HCT116 (cell line): Measurements from ENCODE around the gene CDC42EP4. TPM values are rescaled to one million over a fixed set of nuclear protein-coding genes. Genes with fewer than 3 reads are reported as not detected.

Source experiments
- ATAC-seq: fragments of 200-7000 bp; cut with Tn5 transposase; 2 replicates; pipeline ENCODE4 v1.9.1; 2020; ENCODE audit warnings: mild to moderate bottlenecking, moderate library complexity
- BruUV-seq: library from RNA; stranded (reverse); fragments of 400-500 nt; replicated peaks from 2 replicates; lab custom pipeline; 2021; lab: Mats Ljungman, UMichigan
- CTCF ChIA-PET: fragments of 300-600 bp; sonication (Branson Sonifier 250); formaldehyde crosslinking; loops from one replicate; lab custom pipeline; 2021; ENCODE audit warnings: antibody characterized with exemption; lab: Charles Lee
- POLR2A ChIA-PET: fragments of 300-600, 350-600 bp; sonication (Branson Sonifier 250); formaldehyde crosslinking; loops from one replicate; lab custom pipeline; 2021; ENCODE audit warnings: antibody characterized with exemption; lab: Charles Lee
- RAD21 ChIA-PET, 2 experiments: fragments of 300-600 bp; sonication (Branson Sonifier 250); formaldehyde crosslinking; loops; one replicate each; lab custom pipeline; 2023; ENCODE audit warnings: low total read pairs in 2 of 2; ENCODE audit not compliant: uncharacterized antibody in 2 of 2, unreplicated experiment in 2 of 2, low non-redundant PET in 1 of 2; lab: Charles Lee
- DNase-seq: peaks from one replicate; pipeline ENCODE4 v3.0.0-alpha.2; 2010; ENCODE audit warnings: low read depth, low spot score
- H2AFZ ChIP-seq: fragments of 200-600 bp; shearing (Covaris generic), sonication (generic); 2 replicates; pipeline ENCODE4 v1.6.1; 2017; ENCODE audit warnings: low read depth, mixed run types, mixed read lengths, antibody characterized with exemption, low read length; ENCODE audit not compliant: poor library complexity, severe bottlenecking
- H3K27ac ChIP-seq: 2 replicates; pipeline ENCODE4 v1.5.1; 2012; ENCODE audit warnings: low read depth, low read length
- H3K27me3 ChIP-seq: fragments of 200-600 bp; sonication (generic); 2 replicates; pipeline ENCODE4 v1.6.1; 2016; ENCODE audit warnings: mixed run types, low read length, mixed read lengths; ENCODE audit not compliant: insufficient read depth
- H3K36me3 ChIP-seq, 2 experiments: fragments of 200-500 bp in 1 of 2; fragments of 200-600 bp in 1 of 2; sonication (Bioruptor generic) in 1 of 2; sonication (generic) in 1 of 2; 2 replicates each; pipeline versions ENCODE4 v1.5.1 to v1.6.1; 2014 to 2016; ENCODE audit warnings: low read length in 2 of 2, inconsistent platforms in 1 of 2, mixed read lengths in 1 of 2, mixed run types in 1 of 2; ENCODE audit not compliant: insufficient read depth in 2 of 2, control insufficient read depth in 1 of 2
- H3K4me1 ChIP-seq, 2 experiments: fragments of 200-600 bp in 1 of 2; sonication (generic) in 1 of 2; 2 replicates each; pipeline versions ENCODE4 v1.5.1 to v1.6.1; 2012 to 2017; ENCODE audit warnings: low read length in 2 of 2, inconsistent platforms in 1 of 2, mild to moderate bottlenecking in 1 of 2, mixed read lengths in 1 of 2, mixed run types in 1 of 2, moderate library complexity in 1 of 2; ENCODE audit not compliant: insufficient read depth in 2 of 2, control insufficient read depth in 1 of 2
- H3K4me2 ChIP-seq: fragments of 200-600 bp; sonication (generic); 2 replicates; pipeline ENCODE4 v1.6.1; 2017; ENCODE audit warnings: mixed run types, low read length, mixed read lengths
- H3K4me3 ChIP-seq, 2 experiments: fragments of 200-600 bp in 1 of 2; sonication (generic) in 1 of 2; replicated peaks in 1 of 2; 2 replicates each; pipeline ENCODE4 v1.5.1; 2011 to 2016; ENCODE audit warnings: low read length in 2 of 2, control low read depth in 1 of 2, low read depth in 1 of 2, mild to moderate bottlenecking in 1 of 2, mixed read lengths in 1 of 2, mixed run types in 1 of 2
- H3K79me2 ChIP-seq: fragments of 200-600 bp; sonication (generic); 2 replicates; pipeline ENCODE4 v1.6.1; 2017; ENCODE audit warnings: mild to moderate bottlenecking, mixed run types, low read length, moderate library complexity, mixed read lengths; ENCODE audit not compliant: insufficient read depth
- H3K9ac ChIP-seq: fragments of 200-600 bp; sonication (generic); 2 replicates; pipeline ENCODE4 v1.6.1; 2016; ENCODE audit warnings: low read length, mixed read lengths
- H3K9me2 ChIP-seq: fragments of 200-600 bp; sonication (generic), shearing (Covaris generic); 2 replicates; pipeline ENCODE4 v1.6.1; 2017; ENCODE audit warnings: mixed run types, mild to moderate bottlenecking, moderate library complexity; ENCODE audit not compliant: insufficient read depth
- H3K9me3 ChIP-seq, 2 experiments: fragments of 200-500 bp in 1 of 2; fragments of 200-600 bp in 1 of 2; sonication (Bioruptor generic) in 1 of 2; sonication (generic) in 1 of 2; 2 replicates each; pipeline ENCODE4 v1.6.1; 2014 to 2017; ENCODE audit warnings: low read length in 2 of 2, mixed read lengths in 2 of 2, inconsistent platforms in 1 of 2, low read depth in 1 of 2, mild to moderate bottlenecking in 1 of 2, mixed run types in 1 of 2, moderate library complexity in 1 of 2; ENCODE audit not compliant: control insufficient read depth in 1 of 2, insufficient read depth in 1 of 2
- H4K20me1 ChIP-seq: fragments of 200-600 bp; sonication (generic), shearing (Covaris generic); 2 replicates; pipeline ENCODE4 v1.6.1; 2017; ENCODE audit warnings: mixed run types, mild to moderate bottlenecking, moderate library complexity; ENCODE audit not compliant: insufficient read depth
- ATF3 ChIP-seq: IDR thresholded peaks from 2 replicates; pipeline ENCODE4 v1.6.1; 2012
- CBX3 ChIP-seq: IDR thresholded peaks from 2 replicates; pipeline ENCODE4 v1.6.1; 2012; ENCODE audit warnings: low read depth
- CEBPB ChIP-seq: IDR thresholded peaks from 2 replicates; pipeline ENCODE4 v1.6.1; 2012; ENCODE audit warnings: low read depth
- EGR1 ChIP-seq: IDR thresholded peaks from 2 replicates; pipeline ENCODE4 v1.6.1; 2012; ENCODE audit warnings: low read depth
- ELF1 ChIP-seq: IDR thresholded peaks from 2 replicates; pipeline ENCODE4 v1.6.1; 2012; ENCODE audit warnings: low read depth, borderline replicate concordance
- EZH2 ChIP-seq: fragments of 200-600 bp; sonication (generic); IDR thresholded peaks from 2 replicates; pipeline ENCODE4 v1.6.1; 2017; ENCODE audit warnings: antibody characterized with exemption, mixed run types
- EZH2phosphoT487 ChIP-seq: fragments of 200-600 bp; IDR thresholded peaks from 2 replicates; pipeline ENCODE4 v1.6.1; 2018; ENCODE audit warnings: antibody characterized with exemption, borderline replicate concordance
- FOSL1 ChIP-seq: IDR thresholded peaks from 2 replicates; pipeline ENCODE4 v1.6.1; 2012; ENCODE audit warnings: low read depth
- JUND ChIP-seq: IDR thresholded peaks from 2 replicates; pipeline ENCODE4 v1.6.1; 2012
- MAX ChIP-seq: IDR thresholded peaks from 2 replicates; pipeline ENCODE4 v1.6.1; 2012
- POLR2A ChIP-seq: IDR thresholded peaks from 2 replicates; pipeline ENCODE4 v1.7.0; 2011; ENCODE audit warnings: borderline replicate concordance; ENCODE audit not compliant: insufficient read depth, insufficient read length; ENCODE audit errors: extremely low read depth
- POLR2AphosphoS5 ChIP-seq: IDR thresholded peaks from 2 replicates; pipeline ENCODE4 v1.6.1; 2011; ENCODE audit warnings: mild to moderate bottlenecking, low read depth, low read length, moderate library complexity
- RAD21 ChIP-seq: IDR thresholded peaks from 2 replicates; pipeline ENCODE4 v1.6.1; 2012; ENCODE audit warnings: low read depth, mild to moderate bottlenecking
- REST ChIP-seq: IDR thresholded peaks from 2 replicates; pipeline ENCODE4 v1.6.1; 2012; ENCODE audit warnings: low read depth
- SIN3A ChIP-seq: IDR thresholded peaks from 2 replicates; pipeline ENCODE4 v1.6.1; 2012; ENCODE audit warnings: low read depth
- SRF ChIP-seq: IDR thresholded peaks from 2 replicates; pipeline ENCODE4 v1.6.1; 2012; ENCODE audit warnings: low read depth
- TCF7L2 ChIP-seq: IDR thresholded peaks from 2 replicates; pipeline ENCODE4 v1.7.0; 2011; ENCODE audit warnings: borderline replicate concordance, inconsistent platforms; ENCODE audit not compliant: insufficient read depth, insufficient read length; ENCODE audit errors: extremely low read depth
- ZBTB33 ChIP-seq: IDR thresholded peaks from 2 replicates; pipeline ENCODE4 v1.6.1; 2011; ENCODE audit warnings: mild to moderate bottlenecking, low read length, moderate library complexity; ENCODE audit not compliant: insufficient replicate concordance; ENCODE audit errors: extremely low read depth
- ZNF274 ChIP-seq: fragments of 200-500 bp; sonication (Bioruptor generic); IDR thresholded peaks from 2 replicates; pipeline ENCODE4 v1.6.1; 2014; ENCODE audit warnings: mild to moderate bottlenecking, low read depth, low read length, inconsistent platforms
- intact Hi-C: fragments of 100-400 bp; cut with micrococcal nuclease; formaldehyde crosslinking; loops from 2 replicates; pipeline ENCODE4 v1.10.0; 2022
- total RNA-seq: library from RNA; stranded (reverse); gene quantifications from one replicate; pipeline ENCODE4 v1.2.1, GENCODE V29; 2021; ENCODE audit not compliant: unreplicated experiment

CDC42EP4 gene
- total RNA-seq, 1 experiment from 2014 or later = 54.9 TPM

- Histone ChIP-seq H3K9ac (peak overlapping the region; percentile 66), H2AFZ (no peak overlapping the region), H3K4me2 (peak overlapping the region; percentile 83), H3K9me3 (no peaks in the 10 kb centered on the region), H3K27ac (peak overlapping the region; percentile 70), H3K9me2 (no peaks in the 10 kb centered on the region), H3K36me3 (no peaks in the 10 kb centered on the region), H3K27me3 (no peaks in the 10 kb centered on the region), H4K20me1 (no peaks in the 10 kb centered on the region), H3K79me2 (peaks cover 96% of the 10 kb centered on the region), H3K4me3 (peak overlapping the region in 1 of 2 experiments; percentile 56; a peak in 2 of 4 replicates), H3K4me1 (peaks cover 71 to 93% of the 10 kb centered on the region in 2 experiments)
- CTCF ChIA-PET = no interaction called here
- POLR2A ChIA-PET = interaction anchor here (3.9 kb wide), 1 partner anchor 13 kb away, joined by 14 read pairs; no protein-coding TSS in a partner anchor
- no peak for ATAC-seq
- RAD21 ChIA-PET = no interaction called here
- BruUV-seq = no TSS peak
- DNase-seq = no peak
- no peak for TF ChIP-seq EZH2
- TF ChIP-seq ZNF274 = no peak
- no peak for TF ChIP-seq TCF7L2
- TF ChIP-seq SIN3A = no peak
- no peak for TF ChIP-seq ZBTB33
- no peak for TF ChIP-seq EGR1
- no peak for TF ChIP-seq EZH2phosphoT487
- TF ChIP-seq FOSL1 = no peak
- no peak for TF ChIP-seq MAX
- no peak for TF ChIP-seq ELF1
- no peak for TF ChIP-seq SRF
- TF ChIP-seq POLR2A = no peak
- no peak for TF ChIP-seq CBX3
- no peak for TF ChIP-seq POLR2AphosphoS5
- no peak for TF ChIP-seq RAD21
- no peak for TF ChIP-seq ATF3
- no peak for TF ChIP-seq REST
- no peak for TF ChIP-seq CEBPB
- no peak for TF ChIP-seq JUND
- intact Hi-C loops = no loop called here
These were observed 7.4 kb downstream of the CDC42EP4 start for GRCh38 chr17:73304438-73304837.
